Suppressor macrophage treated with lipopolysaccharide for 4 hours (primary cell): ENCODE data around the gene MINDY1.

Experiments
- DNase-seq: peaks from one replicate; pipeline ENCODE4 v3.0.0-alpha.2; 2020

The MINDY1 gene, protein sequence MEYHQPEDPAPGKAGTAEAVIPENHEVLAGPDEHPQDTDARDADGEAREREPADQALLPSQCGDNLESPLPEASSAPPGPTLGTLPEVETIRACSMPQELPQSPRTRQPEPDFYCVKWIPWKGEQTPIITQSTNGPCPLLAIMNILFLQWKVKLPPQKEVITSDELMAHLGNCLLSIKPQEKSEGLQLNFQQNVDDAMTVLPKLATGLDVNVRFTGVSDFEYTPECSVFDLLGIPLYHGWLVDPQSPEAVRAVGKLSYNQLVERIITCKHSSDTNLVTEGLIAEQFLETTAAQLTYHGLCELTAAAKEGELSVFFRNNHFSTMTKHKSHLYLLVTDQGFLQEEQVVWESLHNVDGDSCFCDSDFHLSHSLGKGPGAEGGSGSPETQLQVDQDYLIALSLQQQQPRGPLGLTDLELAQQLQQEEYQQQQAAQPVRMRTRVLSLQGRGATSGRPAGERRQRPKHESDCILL

DNA sequence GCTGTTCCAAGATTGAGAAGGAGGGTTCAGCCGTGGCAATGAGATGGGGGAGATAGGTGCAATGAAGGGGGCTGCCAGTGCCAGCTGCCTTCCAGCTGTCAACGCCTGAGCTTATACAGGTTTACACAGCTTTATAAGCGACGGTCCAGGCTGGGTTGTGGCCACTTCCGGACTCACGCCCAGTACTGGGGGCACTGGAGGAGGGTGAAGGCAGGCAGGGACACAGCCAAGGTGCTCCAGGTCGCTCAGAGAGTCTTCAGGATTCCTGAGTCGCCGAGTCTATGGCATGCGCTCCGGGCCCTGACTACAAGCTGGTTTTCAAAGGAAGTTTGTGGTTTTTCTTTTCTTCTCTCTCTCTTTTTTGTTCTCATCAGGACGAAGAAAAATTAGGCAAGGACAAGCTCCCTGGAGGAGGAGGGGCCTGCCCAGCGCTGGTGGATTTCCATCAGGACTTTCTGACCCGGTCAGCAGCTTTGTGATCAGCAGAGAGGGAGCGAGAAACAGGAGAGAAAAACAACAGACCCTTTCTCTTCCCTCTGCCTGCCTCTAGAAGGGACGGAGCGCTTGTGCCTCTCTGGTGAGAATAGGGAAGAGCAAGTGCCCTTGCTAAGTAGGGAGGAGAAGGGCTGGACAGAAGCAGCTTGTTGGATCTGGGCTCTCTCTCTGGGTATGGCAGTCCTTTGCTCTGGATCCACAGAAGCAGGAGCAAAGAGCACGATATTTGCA is at the start of gene MINDY1:
Gene MINDY1, minus strand, starts transcription at position 576 of the 726 bp plus-strand sequence. CDS start 4,285 bp downstream, outside the sequence.
- peak; percentile 80 for DNase-seq

DNA sequence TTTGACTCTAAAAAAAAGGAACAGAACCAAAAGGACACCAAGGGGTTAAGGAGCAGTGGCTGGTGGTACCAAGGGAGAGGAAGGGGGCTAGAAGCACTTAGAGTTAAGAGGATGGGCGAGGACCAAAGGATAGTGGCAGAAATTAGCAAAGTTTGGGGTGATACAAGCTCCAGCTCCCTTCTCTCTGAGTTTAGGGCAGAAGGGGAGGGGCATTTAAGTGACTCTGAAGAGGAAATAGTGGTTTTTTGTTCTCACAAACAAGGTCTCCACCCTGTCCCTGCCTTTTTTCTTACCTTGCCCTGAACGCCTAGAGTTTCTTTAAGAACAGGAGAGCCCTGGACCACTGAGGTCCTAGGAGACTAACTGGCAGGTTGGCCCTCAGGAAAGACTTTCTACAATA is 49.4 kb upstream of the MINDY1 start:
- DNase-seq, result no peak

DNA sequence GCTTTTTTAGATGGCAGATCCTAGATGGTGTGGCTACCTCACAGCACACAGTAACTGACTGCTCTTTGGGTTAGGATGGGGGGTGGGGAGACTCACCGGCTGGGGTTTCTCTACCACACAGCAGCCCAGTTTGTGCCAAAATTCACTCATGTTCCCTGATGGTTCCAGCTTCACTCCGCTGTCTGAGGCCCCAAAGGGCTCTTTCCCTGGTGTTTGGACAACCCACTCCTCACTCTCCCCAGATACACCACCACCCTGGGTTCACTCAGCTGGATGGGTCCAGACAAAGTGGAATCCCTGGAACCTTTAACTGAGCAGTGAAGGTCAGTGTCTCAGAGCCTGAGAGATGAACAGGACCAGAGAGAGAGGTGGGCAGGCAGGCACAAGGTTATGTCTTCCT is 48.9 kb upstream of the MINDY1 start:
- no peak for DNase-seq

DNA sequence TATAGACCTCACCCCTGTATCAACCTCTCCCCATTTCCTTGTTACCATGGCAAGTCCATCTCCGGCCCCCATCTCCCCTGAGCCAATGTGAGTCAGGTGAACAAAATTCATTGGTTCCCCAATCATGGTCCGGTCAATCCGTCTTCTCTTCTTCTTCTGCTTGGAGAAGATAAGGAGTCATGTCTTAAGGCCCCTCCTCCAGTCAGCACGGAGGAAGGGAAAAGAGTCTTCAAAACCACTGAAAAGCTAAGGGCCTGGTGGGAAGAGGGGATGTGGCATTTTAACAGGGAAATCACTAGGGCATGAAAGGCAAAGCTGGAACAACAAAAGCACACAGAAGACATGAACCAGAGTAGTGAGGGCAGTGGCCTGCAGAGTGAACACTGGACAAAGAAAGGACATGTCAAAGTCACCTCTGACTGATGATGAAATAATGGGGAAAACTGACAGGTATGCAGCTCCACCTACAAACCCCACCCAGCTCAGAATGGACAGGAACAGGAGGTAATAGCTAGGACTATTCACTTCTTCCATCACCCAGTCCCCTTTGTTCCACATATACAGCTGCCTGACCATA is 48.4 kb upstream of the MINDY1 start:
- DNase-seq, result no peak

DNA sequence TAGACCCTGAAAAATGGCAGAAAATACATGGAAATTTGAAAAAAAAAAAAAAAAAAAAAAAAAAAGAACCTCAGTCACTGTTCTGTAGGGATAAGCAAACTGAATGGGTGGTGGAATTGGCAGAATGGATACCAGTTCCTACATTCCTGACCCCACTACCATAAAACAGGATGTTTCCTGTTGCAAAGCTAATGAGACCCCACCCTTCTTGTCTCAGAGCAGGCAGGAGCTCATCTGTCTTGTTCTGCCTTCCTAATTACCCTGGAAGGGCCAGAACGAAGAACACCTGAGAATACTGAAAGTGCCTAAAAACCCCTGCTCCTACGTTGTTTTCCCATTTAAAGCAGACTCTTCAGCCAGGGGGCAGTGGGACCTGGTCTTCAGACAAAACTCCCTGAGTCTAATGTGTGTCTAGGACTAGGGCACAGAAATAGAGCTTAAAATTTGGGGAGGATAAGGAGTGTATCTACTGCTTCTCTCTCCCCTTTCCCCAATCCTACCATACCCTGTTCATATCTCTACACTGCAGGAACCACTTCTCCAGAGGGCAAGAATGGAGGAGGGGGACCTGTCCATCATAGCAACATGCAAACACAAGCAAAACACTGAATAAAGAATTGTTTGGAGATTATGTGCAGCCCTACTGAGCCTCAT is 44.8 kb upstream of the MINDY1 start:
- no peak for DNase-seq

DNA sequence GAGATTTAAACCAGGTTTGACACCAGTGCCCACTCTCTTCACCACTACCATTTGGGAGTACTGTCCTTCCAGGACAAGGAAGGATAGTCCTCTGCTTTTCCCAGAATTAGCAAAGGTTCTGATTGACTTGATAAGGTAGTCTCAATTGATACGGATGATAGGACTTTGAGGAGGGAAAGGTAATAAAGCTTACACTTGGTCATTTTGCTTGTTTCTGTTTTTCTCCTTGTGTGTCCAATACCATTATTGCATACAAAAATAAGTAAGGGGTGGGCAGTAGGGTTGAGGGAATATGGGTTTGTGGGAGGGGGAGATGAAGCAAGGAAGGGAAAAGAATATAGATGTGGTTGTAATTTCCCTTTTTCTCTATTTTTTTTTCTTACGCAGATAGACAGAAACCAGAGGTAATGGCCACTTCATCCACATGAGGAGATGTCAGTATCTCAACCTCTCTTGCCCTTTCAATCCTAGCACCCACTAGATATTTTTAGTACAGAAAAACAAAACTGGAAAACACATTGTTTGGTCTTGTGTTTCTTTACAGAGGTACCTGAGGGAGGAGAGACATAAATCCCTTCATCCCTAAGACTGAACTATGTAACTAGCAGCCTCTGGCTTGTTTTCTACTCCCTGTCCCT is 43.5 kb upstream of the MINDY1 start:
- no peak for DNase-seq

DNA sequence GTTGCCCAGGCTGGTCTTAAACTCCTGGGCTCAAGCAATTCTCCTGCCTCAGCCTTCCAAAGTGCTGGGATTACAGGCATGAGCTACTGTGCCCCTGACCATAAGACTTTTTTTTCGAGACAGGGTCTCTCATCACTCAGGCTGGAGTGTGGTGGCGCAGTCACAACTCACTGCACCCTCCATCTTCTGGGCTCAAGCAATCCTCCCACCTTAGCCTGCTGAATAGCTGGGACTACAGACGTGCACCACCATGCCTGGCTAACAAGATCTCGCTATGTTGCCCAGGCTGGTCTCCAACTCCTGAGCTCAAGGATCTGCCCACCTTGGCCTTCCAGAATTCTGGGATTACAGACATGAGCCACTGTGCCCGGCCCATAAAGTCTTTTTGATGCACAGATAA is 42.8 kb upstream of the MINDY1 start:
- DNase-seq, result no peak

DNA sequence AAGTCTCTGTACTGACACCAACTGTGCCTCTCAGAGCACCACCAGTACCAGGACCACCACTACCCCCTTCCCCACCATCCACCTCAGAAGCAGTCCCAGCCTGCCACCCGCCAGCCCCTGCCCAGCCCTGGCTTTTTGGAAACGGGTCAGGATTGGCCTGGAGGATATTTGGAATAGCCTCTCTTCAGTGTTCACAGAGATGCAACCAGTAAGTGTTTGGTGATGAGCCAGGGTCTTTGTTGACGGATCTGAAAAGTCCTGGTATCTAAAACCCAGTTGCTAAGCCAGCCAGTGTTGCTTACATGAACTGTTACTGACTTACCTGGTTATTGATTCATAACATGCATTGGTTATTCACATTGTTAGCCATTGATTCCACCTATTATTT is 41.9 kb upstream of the MINDY1 start:
- no peak for DNase-seq

DNA sequence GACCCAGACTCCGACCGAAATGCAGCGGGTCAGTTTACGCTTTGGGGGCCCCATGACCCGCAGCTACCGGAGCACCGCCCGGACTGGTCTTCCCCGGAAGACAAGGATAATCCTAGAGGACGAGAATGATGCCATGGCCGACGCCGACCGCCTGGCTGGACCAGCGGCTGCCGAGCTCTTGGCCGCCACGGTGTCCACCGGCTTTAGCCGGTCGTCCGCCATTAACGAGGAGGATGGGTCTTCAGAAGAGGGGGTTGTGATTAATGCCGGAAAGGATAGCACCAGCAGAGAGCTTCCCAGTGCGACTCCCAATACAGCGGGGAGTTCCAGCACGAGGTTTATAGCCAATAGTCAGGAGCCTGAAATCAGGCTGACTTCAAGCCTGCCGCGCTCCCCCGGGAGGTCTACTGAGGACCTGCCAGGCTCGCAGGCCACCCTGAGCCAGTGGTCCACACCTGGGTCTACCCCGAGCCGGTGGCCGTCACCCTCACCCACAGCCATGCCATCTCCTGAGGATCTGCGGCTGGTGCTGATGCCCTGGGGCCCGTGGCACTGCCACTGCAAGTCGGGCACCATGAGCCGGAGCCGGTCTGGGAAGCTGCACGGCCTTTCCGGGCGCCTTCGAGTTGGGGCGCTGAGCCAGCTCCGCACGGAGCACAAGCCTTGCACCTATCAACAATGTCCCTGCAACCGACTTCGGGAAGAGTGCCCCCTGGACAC is 41.4 kb upstream of the MINDY1 start:
- DNase-seq, result peak; percentile 49

DNA sequence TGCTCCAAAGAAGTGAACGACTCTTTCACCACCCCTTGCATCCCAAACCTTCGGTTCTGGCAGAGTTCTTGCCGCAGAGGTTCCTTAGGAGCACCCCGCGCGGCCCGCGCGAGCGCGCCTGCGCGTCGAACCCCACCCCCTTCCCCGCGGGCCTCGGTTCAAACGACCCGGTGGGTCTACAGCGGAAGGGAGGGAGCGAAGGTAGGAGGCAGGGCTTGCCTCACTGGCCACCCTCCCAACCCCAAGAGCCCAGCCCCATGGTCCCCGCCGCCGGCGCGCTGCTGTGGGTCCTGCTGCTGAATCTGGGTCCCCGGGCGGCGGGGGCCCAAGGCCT is 40.9 kb upstream of the MINDY1 start, which contains the start of gene C1orf56:
Gene C1orf56, plus strand, starts transcription at position 161 of the 334 bp plus-strand sequence. Its CDS starts 97 bp downstream, at position 258.
- peak; percentile 37 for DNase-seq

DNA sequence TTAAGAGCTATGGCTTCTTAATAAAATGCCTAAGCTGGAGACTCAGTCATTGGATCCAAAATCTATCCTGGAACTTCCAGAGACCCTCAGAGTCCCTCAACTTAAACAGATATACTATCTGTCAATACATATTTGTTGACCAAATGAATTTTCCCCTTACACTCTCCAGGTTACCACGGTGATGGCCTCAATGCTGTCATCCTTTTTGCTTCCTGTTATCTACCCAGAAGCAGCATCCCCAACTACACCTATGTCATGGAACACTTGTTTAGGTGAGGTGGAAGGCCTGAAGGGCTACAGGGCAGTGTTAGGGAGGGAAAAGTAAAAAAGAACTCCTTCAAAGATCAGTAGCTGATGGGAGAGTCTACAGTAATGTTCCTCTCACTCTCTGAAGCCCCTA is 36.5 kb upstream of the MINDY1 start:
- no peak for DNase-seq

DNA sequence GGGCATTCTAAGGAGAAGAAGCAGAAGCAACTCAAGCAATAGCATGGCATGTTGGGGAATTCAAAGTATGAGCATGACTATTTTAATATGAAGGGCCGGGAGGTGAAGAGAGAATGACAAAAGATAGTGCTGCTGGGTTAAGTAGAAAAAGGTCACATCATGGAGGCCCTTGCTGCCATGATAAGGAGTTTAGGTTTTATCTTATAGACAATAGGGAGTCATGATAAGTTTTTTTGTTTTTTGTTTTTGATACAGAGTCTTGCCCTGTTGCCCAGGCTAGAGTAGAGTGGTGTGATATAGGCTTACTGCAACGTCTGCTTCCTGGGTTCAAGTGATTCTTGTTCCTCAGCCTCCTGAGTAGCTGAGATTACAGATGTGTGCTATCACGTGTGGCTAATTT is 32.8 kb upstream of the MINDY1 start:
- no peak for DNase-seq

DNA sequence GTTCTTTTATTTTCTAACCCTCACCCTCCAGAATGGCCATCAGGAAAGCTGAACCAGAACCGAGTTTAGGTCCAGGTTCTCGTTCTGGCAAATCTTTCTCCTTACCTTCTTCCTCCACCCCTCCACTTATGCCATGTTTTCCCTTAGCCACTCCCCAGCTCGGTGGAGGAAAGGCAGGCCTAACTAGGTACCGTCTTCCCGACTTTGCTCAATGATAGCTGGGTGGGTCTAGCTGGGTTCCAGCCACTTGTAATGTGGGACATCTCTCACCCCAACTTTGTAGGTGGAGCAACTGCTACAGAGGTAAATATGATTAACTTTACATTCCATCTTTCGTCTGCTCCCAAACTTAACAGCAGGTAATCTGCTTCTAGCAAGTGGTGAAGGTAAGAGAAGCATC is 30.3 kb upstream of the MINDY1 start:
- no peak for DNase-seq

DNA sequence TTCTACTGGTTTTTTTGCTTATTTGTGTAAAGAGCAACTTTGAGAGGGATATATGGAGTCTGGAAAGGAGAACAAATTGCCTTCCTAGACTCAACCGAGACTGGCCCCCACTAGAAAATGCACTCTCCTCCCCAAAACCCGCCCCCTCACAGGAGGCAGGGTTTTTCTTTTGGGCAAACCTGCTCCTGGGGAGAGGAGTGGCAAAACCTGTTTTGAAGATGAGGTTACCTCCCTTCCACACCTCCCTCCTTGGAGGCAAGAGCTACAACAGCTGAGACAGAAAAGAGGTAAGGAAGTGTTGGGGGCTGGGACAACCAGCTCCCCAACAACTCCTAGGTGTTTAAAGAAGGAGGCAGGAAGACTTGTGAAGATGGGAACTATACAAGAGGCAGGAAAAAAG is 29.7 kb upstream of the MINDY1 start, which contains the start of gene BNIPL:
Gene BNIPL, plus strand, starts transcription at position 231 of the 400 bp plus-strand sequence. Its CDS starts 140 bp downstream, at position 371.
- no peak for DNase-seq

DNA sequence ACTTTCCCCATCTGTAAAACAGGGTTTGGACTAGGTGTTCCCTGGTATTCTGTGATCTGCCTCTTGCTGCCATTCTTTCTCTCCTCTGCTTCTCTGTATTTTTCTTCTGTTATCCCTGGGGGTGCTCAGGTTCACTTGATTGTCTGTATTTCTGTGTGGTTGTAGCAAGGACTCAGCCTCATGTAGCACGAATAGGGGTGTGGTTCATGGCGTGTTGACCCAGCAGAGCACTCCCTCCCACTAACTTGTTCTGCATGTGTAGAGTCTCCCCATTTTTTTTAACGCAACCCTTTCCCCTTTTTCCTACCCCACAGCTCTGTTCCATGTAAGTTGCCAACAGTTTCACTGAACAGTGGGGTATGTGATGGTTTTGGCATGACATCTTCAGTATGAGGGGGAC is 28.5 kb upstream of the MINDY1 start:
- no peak for DNase-seq

DNA sequence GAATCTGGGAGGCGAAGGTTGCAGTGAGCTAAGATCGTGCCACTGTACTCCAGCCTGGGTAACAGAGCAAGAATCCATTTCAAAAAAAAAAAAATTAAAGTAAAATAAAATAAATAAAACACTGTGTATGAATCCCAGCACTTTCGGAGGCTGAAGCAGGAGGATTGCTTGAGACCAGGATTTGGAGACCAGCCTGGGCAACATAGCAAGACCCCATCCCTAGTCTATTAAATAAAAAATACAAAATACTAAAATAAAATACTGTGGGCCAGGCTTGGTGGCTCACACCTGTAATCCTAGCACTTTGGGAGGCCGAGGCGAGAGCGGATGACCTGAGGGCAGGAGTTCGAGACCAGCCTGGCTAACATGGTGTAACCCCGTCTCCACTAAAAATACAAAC is 25.5 kb upstream of the MINDY1 start:
- no peak for DNase-seq

DNA sequence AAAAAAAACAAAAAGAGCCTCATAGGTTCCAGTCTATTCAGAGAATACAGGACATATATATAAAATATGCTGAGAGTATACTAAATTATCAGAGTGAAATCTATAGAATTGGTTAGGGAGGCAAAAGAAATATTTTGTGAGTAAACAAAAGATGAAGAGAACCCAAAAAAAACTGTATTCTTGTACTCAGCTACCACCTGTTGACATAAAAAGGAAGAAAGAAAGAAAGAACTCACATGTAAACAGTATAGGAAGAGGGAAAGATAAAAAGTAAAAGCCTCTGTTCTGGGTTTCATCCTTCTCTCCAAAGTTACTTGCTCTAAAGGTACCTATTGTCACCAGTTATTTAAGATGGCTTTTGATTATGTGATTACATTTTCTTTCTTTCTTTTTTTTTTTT is 19.8 kb upstream of the MINDY1 start:
- DNase-seq, result no peak

DNA sequence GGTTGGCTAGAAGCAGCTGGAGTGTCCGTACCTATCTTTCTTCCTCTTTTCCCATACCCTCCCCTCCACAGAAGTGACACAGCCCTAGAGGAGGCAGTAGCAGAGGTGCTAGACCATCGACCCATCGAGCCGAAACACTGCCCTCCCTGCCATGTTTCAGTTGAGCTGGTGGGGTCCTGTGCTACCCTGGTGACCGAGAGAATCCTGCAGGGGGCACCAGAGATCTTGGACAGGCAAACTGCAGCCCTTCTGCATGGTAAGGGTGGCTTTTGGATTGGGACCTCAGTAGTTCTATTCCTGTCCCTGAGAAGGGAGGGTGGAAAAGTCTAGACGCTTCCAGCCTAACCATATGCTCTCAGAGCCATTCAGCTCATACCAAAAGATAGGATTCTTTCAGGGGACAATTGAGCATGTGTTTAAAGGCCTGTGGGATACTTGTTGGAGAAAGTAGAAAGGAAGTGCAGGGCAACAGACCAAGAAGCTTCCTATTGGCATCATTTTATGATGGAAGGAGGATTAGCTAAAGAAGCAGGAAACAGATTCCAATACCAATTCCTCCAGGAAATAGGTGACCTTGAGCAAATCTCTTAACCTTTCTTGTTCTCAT is 17.9 kb upstream of the MINDY1 start:
- peak; percentile 87 for DNase-seq

DNA sequence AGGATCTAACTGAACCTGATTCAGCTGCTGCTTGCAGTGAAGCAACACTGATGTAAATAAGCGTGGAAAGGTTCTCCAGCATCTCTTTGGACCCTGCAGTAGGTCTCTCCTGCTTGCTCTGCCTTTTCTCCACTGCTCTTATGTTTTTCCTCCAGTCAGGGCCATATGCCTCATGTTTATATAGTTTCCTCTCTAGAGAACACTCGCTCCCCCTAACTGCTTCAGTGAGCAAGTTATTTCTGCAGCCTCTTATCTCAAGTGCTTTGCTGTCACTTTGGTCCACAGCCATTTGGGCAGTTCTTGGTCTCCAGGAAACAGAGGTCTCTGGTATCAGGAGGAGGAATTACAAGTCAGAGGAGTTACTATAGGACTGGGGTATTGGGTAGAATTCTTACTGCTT is 6.8 kb upstream of the MINDY1 start:
- DNase-seq, result no peak

DNA sequence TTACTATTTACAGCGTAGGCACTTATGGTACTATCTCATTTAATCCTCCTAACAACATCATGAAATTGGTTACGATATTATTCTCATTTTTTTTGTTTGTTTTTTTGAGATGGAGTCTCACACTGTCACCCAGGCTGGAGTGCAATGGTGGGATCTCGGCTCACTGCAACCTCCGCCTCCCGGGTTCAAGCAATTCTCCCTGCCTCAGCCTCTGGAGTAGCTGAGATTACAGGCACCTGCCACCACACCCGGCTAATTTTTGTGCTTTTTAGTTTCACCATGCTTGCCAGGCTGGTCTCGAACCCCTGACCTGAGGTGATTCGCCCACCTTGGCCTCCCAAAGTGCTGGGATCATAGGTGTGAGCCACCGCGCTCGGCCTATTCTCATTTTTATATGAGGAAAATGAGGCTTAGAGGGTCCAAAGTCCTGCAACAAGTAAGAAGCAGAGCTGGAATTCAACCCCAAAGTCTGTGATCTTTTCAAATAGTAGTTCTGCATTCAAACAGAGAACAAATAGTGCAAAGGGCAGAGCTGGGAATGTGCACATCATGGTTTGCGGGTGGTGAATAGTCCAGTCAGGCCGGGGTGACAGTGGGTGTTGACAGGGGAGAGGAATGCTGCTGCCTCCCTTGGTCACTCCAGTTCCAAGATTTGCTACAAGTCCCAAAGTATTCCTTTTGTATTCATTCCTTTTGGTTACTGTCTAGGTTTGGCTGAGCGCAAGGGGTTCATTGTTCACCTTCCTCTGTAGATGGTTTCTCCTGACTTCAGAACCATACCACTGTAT is 6.2 kb upstream of the MINDY1 start:
- no peak for DNase-seq
